ENCODE data around the gene PRDM16.

GRCh38 chr1:3077081-3077480 lies 8.1 kb downstream of the PRDM16 start:
- TF ChIP-seq, protein P1, sequence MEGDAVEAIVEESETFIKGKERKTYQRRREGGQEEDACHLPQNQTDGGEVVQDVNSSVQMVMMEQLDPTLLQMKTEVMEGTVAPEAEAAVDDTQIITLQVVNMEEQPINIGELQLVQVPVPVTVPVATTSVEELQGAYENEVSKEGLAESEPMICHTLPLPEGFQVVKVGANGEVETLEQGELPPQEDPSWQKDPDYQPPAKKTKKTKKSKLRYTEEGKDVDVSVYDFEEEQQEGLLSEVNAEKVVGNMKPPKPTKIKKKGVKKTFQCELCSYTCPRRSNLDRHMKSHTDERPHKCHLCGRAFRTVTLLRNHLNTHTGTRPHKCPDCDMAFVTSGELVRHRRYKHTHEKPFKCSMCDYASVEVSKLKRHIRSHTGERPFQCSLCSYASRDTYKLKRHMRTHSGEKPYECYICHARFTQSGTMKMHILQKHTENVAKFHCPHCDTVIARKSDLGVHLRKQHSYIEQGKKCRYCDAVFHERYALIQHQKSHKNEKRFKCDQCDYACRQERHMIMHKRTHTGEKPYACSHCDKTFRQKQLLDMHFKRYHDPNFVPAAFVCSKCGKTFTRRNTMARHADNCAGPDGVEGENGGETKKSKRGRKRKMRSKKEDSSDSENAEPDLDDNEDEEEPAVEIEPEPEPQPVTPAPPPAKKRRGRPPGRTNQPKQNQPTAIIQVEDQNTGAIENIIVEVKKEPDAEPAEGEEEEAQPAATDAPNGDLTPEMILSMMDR (IDR thresholded peaks at IDR 0.05) = no peak
- TF ChIP-seq, protein P2, sequence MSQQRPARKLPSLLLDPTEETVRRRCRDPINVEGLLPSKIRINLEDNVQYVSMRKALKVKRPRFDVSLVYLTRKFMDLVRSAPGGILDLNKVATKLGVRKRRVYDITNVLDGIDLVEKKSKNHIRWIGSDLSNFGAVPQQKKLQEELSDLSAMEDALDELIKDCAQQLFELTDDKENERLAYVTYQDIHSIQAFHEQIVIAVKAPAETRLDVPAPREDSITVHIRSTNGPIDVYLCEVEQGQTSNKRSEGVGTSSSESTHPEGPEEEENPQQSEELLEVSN (IDR thresholded peaks at IDR 0.05; ENCODE audit: borderline replicate concordance, low read depth) = no peak
- TF ChIP-seq JUN (IDR thresholded peaks at IDR 0.05) = no peak
- TF ChIP-seq MAZ (IDR thresholded peaks at IDR 0.05; ENCODE audit: borderline replicate concordance, low read depth, low read length) = no peak
- no peak for TF ChIP-seq POLR2A (IDR thresholded peaks at IDR 0.05; ENCODE audit: low read length)
- no peak for TF ChIP-seq REST (IDR thresholded peaks at IDR 0.05)
- TF ChIP-seq EP300 (IDR thresholded peaks at IDR 0.05) = no peak
- no peak for TF ChIP-seq MYC (IDR thresholded peaks at IDR 0.05; ENCODE audit: borderline replicate concordance, low read length)
- no peak for TF ChIP-seq RNF2 (IDR thresholded peaks at IDR 0.05; ENCODE audit: borderline replicate concordance, low read depth)
- TF ChIP-seq NR3C1 (IDR thresholded peaks at IDR 0.05) = no peak
- TF ChIP-seq NPAS2 (CRISPR knock-in tag; IDR thresholded peaks at IDR 0.05; ENCODE audit: borderline replicate concordance) = no peak
- TF ChIP-seq, protein P3, sequence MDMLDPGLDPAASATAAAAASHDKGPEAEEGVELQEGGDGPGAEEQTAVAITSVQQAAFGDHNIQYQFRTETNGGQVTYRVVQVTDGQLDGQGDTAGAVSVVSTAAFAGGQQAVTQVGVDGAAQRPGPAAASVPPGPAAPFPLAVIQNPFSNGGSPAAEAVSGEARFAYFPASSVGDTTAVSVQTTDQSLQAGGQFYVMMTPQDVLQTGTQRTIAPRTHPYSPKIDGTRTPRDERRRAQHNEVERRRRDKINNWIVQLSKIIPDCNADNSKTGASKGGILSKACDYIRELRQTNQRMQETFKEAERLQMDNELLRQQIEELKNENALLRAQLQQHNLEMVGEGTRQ (IDR thresholded peaks at IDR 0.05) = no peak

Data from A549 (cell line).